Hepatocyte (in vitro differentiated cells): Measurements from ENCODE around the gene ADGRG7.

ENCODE experiments used
- CTCF ChIP-seq: fragments of 200-600 bp; sonication (generic); IDR thresholded peaks from 2 replicates; pipeline ENCODE4 v1.5.1; 2016; ENCODE audit warnings: antibody characterized with exemption, mild to moderate bottlenecking; ENCODE audit not compliant: poor library complexity
- EZH2 ChIP-seq: fragments of 200-600 bp; sonication (generic); IDR thresholded peaks from 2 replicates; pipeline ENCODE4 v1.6.1; 2016; ENCODE audit warnings: antibody characterized with exemption, mild to moderate bottlenecking, borderline replicate concordance

GRCh38 chr3:100662113-100662823 is 52.9 kb downstream of the ADGRG7 start:
- TF ChIP-seq CTCF = no peak
- no peak for TF ChIP-seq EZH2
